ENCODE measurements around the gene MACROD2.

Gene MACROD2

GRCh38 chr20:15205719-15206118, 1210.4 kb downstream of the MACROD2 start:
- no peak for DNase-seq

- DNase-seq = no peak
These were observed 1214.2 kb downstream of the MACROD2 start for GRCh38 chr20:15209537-15209936.

- DNase-seq = no peak
These were observed 1218.7 kb downstream of the MACROD2 start for GRCh38 chr20:15214051-15214450.

DNA sequence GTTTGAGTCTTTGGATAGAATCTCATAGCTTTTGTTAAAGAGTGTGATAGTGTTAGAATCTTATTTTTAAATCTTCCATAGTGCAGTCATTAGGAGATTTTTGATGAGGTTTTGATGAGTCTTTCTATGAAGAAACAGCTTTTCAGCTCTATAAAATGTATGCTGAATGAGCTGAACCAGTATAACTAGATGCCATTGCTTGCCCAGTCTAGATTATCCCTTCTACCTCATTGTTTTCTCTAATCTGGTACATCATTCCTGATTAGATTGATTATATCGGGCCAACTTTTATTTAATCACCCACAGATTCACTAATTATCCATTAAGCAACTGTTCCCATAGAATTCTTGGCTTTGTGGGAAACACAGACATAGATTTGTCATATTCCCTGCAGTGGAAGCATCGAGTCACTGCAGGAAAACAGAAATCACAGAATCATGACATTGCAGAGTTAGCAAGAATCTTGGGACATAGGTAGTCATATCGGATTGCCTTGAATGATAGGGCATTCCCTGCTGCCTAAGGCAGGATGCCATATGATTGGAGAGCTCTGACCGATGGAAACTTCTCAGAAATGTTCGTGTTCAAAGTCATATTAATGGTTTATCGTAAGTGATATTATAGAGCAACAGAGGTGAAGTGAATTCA, 1224.8 kb downstream of the MACROD2 start:
- no peak for DNase-seq

GRCh38 chr20:15220778-15221565, 1225.7 kb downstream of the MACROD2 start:
- no peak for DNase-seq

- DNase-seq = no peak
These were observed 1227.4 kb downstream of the MACROD2 start for GRCh38 chr20:15222502-15223330.

- DNase-seq = no peak
These were observed 1228.9 kb downstream of the MACROD2 start for GRCh38 chr20:15224199-15224598.

GRCh38 chr20:15227102-15227501, 1231.8 kb downstream of the MACROD2 start:
- DNase-seq = no peak

GRCh38 chr20:15232243-15232642, 1236.9 kb downstream of the MACROD2 start:
- no peak for DNase-seq

GRCh38 chr20:15235471-15236198, 1240.3 kb downstream of the MACROD2 start:
- no peak for DNase-seq

- no peak for DNase-seq
These were observed 1241.5 kb downstream of the MACROD2 start for GRCh38 chr20:15236812-15237211.

- DNase-seq = no peak
These were observed 1244.4 kb downstream of the MACROD2 start for GRCh38 chr20:15239542-15240206.

- no peak for DNase-seq
These were observed 1245.5 kb downstream of the MACROD2 start for GRCh38 chr20:15240801-15241200.

GRCh38 chr20:15241681-15242080, 1246.4 kb downstream of the MACROD2 start:
- no peak for DNase-seq

DNA sequence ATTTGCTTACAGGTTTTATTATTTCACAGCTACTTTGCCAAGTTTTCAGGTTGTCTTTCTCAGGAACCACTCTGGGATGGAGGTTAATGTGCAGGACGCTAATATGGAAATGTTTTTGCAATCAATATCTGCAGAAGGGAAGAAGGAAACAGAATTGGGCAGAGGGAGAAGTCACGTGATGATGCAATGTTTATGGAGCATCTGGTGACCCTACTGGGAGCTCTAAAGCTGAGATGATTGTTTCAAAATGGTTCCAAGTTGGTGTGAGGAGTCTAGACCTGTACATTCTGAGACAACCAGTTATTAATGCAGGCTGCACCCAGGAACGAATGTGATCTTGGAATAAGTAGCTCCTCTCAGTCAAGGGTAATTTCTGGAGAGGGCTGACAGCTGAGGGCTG, 1247.5 kb downstream of the MACROD2 start:
- DNase-seq = no peak

DNA sequence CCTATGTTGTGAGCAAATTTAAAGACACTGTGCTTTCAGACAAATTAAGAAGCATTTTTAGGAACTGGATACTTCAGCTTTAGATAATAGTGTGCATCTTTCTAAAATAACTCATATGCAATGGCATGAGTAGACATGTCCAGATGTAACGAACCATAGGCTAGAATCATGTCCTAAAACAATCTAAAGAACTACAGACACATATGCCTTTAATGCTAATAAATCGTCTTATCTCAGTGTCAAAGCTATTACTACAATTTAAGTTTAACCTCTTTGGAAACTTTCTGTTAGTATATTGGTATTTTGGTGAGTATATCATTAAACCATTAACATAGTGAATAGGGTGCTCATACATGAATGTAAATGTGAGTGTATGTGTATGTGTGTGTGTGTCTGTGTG, 1250.6 kb downstream of the MACROD2 start:
- no peak for DNase-seq

GRCh38 chr20:15248618-15249395, 1253.5 kb downstream of the MACROD2 start:
- no peak for DNase-seq

DNA sequence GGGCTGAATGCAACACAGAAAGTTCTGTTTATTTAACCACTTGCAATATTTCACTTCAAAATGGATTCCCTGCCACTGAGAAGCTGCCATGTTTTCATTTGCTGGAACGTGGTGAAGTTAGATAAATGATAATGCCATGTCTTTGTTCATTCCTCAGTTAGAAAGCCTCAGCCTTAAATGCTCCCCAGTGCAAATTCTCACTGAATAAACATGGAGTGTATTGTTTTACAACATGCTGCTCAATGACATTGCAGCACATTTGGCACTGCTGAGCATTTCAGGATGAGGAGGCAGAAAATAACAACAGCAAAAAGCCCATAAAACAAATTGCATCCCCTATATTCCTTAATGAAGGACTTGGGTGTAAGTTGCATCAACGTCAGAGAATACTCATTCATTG, 1255.9 kb downstream of the MACROD2 start:
- no peak for DNase-seq

DNA sequence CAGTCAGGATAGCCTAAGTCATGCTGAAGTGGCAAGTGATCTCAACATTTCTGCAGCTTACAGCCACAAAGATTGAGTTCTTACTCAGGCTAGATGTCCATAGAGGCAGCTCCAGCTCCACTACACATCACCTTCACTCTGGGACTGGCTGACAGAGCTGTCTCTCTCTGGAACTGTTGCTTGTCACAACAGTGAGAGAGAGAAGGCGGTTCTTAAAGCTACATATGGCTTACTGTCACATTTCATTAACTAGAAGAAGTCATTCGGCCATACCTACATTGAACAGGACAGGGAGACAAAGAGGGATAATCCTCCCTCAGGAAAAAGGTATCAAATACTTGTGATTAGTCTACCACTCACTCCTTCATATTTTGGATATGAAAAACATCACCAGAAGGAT, 1257.0 kb downstream of the MACROD2 start:
- DNase-seq = no peak

DNA sequence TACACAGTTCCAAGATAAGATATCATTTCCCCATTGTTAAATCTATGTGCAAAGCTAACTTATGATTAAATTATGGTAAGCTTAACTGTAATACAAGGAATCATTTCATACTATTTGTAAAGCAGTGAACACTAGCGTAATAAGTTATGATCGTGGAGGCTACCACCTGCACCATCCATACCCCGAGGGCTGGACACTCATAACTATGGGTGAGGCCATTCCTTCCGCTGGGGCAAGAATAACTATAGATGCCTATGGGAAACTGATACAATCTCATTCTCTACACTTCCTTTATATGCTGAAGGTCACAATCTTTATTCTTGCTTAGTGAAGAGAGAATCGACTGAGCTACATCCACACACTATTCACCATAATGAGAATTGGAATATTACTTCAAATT, 1258.1 kb downstream of the MACROD2 start:
- no peak for DNase-seq

Measured in HCEC 1CT (cell line).